Measurements from ENCODE around the gene ITGB4.
A peak's percentile ranks its signal among the peaks of the same experiment; 100 is the strongest.

The ITGB4 gene

DNA sequence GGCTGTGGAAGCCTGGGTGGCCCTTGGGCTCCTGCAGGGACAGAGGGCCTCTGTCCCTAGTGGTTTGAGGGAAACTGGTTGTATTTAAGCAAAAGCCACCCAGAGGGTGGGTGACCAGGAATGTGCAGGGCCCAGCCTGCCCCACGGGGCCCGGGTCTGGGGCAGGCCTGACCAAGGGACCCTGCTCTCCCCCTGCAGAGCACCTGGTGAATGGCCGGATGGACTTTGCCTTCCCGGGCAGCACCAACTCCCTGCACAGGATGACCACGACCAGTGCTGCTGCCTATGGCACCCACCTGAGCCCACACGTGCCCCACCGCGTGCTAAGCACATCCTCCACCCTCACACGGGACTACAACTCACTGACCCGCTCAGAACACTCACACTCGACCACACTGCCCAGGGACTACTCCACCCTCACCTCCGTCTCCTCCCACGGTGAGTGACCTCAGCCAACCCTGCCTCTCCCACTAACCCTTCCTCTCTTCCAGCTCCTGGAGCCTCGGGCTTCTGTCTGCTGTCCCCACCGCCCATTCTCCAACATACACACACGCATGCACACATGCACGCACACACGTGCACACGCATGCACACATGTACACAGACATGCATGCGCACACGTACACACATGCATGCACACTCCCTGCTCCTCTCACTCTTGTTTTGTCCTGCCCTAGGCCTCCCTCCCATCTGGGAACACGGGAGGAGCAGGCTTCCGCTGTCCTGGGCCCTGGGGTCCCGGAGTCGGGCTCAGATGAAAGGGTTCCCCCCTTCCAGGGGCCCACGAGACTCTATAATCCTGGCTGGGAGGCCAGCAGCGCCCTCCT, 33.3 kb downstream of the ITGB4 start:
- H3K27me3 ChIP-seq (ENCODE audit: low read depth, low read length) = no peaks in the 10 kb centered on the region
- H3K9me3 ChIP-seq (ENCODE audit: insufficient read depth, low read length) = no peaks in the 10 kb centered on the region
- H3K36me3 ChIP-seq (replicated peaks; ENCODE audit: low read depth, low read length) = no peaks in the 10 kb centered on the region
- no peak for TF ChIP-seq EZH2phosphoT487 (IDR thresholded peaks at IDR 0.05; ENCODE audit: low read depth)
- TF ChIP-seq, protein P1, sequence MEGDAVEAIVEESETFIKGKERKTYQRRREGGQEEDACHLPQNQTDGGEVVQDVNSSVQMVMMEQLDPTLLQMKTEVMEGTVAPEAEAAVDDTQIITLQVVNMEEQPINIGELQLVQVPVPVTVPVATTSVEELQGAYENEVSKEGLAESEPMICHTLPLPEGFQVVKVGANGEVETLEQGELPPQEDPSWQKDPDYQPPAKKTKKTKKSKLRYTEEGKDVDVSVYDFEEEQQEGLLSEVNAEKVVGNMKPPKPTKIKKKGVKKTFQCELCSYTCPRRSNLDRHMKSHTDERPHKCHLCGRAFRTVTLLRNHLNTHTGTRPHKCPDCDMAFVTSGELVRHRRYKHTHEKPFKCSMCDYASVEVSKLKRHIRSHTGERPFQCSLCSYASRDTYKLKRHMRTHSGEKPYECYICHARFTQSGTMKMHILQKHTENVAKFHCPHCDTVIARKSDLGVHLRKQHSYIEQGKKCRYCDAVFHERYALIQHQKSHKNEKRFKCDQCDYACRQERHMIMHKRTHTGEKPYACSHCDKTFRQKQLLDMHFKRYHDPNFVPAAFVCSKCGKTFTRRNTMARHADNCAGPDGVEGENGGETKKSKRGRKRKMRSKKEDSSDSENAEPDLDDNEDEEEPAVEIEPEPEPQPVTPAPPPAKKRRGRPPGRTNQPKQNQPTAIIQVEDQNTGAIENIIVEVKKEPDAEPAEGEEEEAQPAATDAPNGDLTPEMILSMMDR (IDR thresholded peaks at IDR 0.05; ENCODE audit: low read depth, low read length) = no peak
- H3K27ac ChIP-seq (ENCODE audit: low read length) = no peak overlapping the region
- peaks cover 25% of the 10 kb centered on the region for H3K4me1 ChIP-seq (ENCODE audit: low read length)
- peak overlapping the region; percentile 96 for H3K4me2 ChIP-seq (ENCODE audit: low read length)
- H3K9ac ChIP-seq (ENCODE audit: low read length) = peak overlapping the region; percentile 86
- H2AFZ ChIP-seq (ENCODE audit: low read depth, low read length) = no peak overlapping the region
- H3K4me3 ChIP-seq (ENCODE audit: low read length) = peak overlapping the region; percentile 84
- H4K20me1 ChIP-seq (ENCODE audit: insufficient read depth, low read length) = no peaks in the 10 kb centered on the region
- H3K79me2 ChIP-seq (ENCODE audit: low read length) = no peaks in the 10 kb centered on the region

DNA sequence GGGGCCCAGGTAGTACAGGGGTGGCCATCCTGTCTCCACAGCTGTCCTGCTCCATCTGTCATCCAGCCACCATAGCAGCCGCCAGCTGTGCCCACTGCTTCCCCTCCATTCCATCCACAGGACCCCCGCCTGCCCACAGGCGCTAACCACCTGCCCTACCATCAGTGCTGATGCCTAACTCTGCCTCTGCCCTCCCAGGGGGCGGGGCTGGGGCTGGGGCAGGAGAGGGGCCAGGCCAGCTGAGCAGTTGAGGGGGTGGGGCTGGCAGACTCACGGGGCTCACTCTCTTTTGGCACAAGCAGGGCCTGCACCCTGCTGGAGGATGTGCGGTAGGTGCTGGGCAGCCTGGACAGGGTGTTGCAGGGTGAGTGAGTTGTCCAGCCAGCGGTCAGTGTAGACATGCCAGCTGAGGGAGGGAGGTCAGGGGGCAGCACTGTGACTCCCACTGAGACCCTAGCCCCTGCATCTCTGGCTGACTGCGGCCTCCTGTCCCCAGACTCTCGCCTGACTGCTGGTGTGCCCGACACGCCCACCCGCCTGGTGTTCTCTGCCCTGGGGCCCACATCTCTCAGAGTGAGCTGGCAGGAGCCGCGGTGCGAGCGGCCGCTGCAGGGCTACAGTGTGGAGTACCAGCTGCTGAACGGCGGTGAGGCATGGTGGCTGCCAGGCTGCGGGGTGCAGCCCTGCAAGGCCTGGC, 34.1 kb downstream of the ITGB4 start:
- Histone ChIP-seq H3K27me3 (ENCODE audit: low read depth, low read length) (no peaks in the 10 kb centered on the region), H4K20me1 (ENCODE audit: insufficient read depth, low read length) (no peaks in the 10 kb centered on the region), H3K4me1 (ENCODE audit: low read length) (peaks cover 19% of the 10 kb centered on the region), H3K4me3 (ENCODE audit: low read length) (no peak overlapping the region), H3K36me3 (replicated peaks; ENCODE audit: low read depth, low read length) (no peaks in the 10 kb centered on the region), H3K4me2 (ENCODE audit: low read length) (no peak overlapping the region), H3K9me3 (ENCODE audit: insufficient read depth, low read length) (no peaks in the 10 kb centered on the region), H3K27ac (ENCODE audit: low read length) (no peak overlapping the region), H2AFZ (ENCODE audit: low read depth, low read length) (no peak overlapping the region), H3K79me2 (ENCODE audit: low read length) (no peaks in the 10 kb centered on the region), H3K9ac (ENCODE audit: low read length) (no peak overlapping the region)
- TF ChIP-seq, protein P1 (IDR thresholded peaks at IDR 0.05; ENCODE audit: low read depth, low read length) = no peak
- no peak for TF ChIP-seq EZH2phosphoT487 (IDR thresholded peaks at IDR 0.05; ENCODE audit: low read depth)

DNA sequence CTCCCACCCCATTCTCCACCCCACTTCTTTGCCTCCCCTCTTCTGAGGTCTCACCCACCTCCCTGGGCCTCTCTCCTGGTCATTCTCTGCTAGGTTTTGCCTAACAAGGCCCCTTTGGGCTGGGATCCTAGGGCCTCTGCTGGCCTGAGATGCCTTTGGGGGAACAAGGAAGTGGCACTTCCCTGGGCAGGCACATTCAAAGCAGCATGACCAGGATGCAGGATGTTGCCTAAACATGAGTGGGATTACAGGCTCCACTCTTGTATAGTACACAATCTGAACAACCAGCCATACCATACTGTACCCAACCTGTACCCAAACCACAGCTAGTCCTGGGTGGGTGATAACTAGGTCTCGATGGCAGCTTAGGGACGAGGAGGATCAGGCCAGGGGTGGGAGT, 34.7 kb downstream of the ITGB4 start:
- Histone ChIP-seq H3K4me2 (ENCODE audit: low read length) (no peak overlapping the region), H2AFZ (ENCODE audit: low read depth, low read length) (no peak overlapping the region), H3K9ac (ENCODE audit: low read length) (no peak overlapping the region), H3K4me1 (ENCODE audit: low read length) (peaks cover 19% of the 10 kb centered on the region), H4K20me1 (ENCODE audit: insufficient read depth, low read length) (no peaks in the 10 kb centered on the region), H3K9me3 (ENCODE audit: insufficient read depth, low read length) (no peaks in the 10 kb centered on the region), H3K4me3 (ENCODE audit: low read length) (no peak overlapping the region), H3K27ac (ENCODE audit: low read length) (no peak overlapping the region), H3K27me3 (ENCODE audit: low read depth, low read length) (no peaks in the 10 kb centered on the region), H3K79me2 (ENCODE audit: low read length) (no peaks in the 10 kb centered on the region), H3K36me3 (replicated peaks; ENCODE audit: low read depth, low read length) (no peaks in the 10 kb centered on the region)
- TF ChIP-seq EZH2phosphoT487 (IDR thresholded peaks at IDR 0.05; ENCODE audit: low read depth) = no peak
- TF ChIP-seq, protein P1 (IDR thresholded peaks at IDR 0.05; ENCODE audit: low read depth, low read length) = no peak

DNA sequence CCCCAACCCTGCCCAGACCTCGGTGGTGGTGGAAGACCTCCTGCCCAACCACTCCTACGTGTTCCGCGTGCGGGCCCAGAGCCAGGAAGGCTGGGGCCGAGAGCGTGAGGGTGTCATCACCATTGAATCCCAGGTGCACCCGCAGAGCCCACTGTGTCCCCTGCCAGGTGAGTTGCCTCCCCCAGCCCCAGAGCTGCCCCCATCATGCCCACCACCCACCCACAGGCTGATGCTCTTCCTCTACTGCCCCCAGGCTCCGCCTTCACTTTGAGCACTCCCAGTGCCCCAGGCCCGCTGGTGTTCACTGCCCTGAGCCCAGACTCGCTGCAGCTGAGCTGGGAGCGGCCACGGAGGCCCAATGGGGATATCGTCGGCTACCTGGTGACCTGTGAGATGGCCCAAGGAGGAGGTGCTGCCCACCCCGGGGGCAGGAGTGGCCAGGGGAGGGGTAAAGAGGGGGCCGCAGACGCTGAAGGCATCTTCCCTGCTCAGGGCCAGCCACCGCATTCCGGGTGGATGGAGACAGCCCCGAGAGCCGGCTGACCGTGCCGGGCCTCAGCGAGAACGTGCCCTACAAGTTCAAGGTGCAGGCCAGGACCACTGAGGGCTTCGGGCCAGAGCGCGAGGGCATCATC, 35.3 kb downstream of the ITGB4 start:
- no peak overlapping the region for H3K4me2 ChIP-seq (ENCODE audit: low read length)
- no peaks in the 10 kb centered on the region for H4K20me1 ChIP-seq (ENCODE audit: insufficient read depth, low read length)
- H3K4me1 ChIP-seq (ENCODE audit: low read length) = peaks cover 19% of the 10 kb centered on the region
- H3K9ac ChIP-seq (ENCODE audit: low read length) = no peak overlapping the region
- H3K9me3 ChIP-seq (ENCODE audit: insufficient read depth, low read length) = no peaks in the 10 kb centered on the region
- no peaks in the 10 kb centered on the region for H3K79me2 ChIP-seq (ENCODE audit: low read length)
- no peaks in the 10 kb centered on the region for H3K27me3 ChIP-seq (ENCODE audit: low read depth, low read length)
- H2AFZ ChIP-seq (ENCODE audit: low read depth, low read length) = no peak overlapping the region
- no peak for TF ChIP-seq EZH2phosphoT487 (IDR thresholded peaks at IDR 0.05; ENCODE audit: low read depth)
- TF ChIP-seq, protein P1 (IDR thresholded peaks at IDR 0.05; ENCODE audit: low read depth, low read length) = no peak
- H3K36me3 ChIP-seq (replicated peaks; ENCODE audit: low read depth, low read length) = no peaks in the 10 kb centered on the region
- no peak overlapping the region for H3K4me3 ChIP-seq (ENCODE audit: low read length)
- no peak overlapping the region for H3K27ac ChIP-seq (ENCODE audit: low read length)

All from OCI-LY3 (cell line).